Measurements from ENCODE around the gene PPP1R36.

DNA sequence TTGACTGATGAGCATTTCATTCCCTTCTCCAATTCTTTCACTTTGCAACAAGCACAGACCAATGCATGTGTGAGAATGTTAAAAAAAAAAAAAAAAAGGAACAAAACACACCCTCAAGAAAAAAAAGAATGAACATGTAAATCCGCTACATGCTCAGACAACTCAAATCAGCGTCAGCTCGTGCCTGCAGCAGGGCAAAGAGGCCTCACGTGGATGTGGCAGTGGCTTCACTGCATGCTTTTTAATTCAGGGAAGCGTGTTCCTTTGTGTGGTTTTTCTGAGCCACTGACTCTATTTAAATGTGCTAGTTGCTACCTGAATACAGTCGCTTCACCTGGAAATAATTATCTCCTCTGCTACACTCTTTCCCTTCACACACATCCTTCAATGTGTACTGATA, 55.1 kb downstream of the PPP1R36 start:
- TF ChIP-seq, protein P1, sequence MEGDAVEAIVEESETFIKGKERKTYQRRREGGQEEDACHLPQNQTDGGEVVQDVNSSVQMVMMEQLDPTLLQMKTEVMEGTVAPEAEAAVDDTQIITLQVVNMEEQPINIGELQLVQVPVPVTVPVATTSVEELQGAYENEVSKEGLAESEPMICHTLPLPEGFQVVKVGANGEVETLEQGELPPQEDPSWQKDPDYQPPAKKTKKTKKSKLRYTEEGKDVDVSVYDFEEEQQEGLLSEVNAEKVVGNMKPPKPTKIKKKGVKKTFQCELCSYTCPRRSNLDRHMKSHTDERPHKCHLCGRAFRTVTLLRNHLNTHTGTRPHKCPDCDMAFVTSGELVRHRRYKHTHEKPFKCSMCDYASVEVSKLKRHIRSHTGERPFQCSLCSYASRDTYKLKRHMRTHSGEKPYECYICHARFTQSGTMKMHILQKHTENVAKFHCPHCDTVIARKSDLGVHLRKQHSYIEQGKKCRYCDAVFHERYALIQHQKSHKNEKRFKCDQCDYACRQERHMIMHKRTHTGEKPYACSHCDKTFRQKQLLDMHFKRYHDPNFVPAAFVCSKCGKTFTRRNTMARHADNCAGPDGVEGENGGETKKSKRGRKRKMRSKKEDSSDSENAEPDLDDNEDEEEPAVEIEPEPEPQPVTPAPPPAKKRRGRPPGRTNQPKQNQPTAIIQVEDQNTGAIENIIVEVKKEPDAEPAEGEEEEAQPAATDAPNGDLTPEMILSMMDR (IDR thresholded peaks at IDR 0.05), result no peak
- no peak for TF ChIP-seq ZFX (IDR thresholded peaks at IDR 0.05; ENCODE audit: borderline replicate concordance)
